Ishikawa (cell line): ENCODE results near the gene FAM124B.

Source experiments
- TCF12 ChIP-seq: IDR thresholded peaks from 2 replicates; pipeline ENCODE4 v1.6.1; 2012; ENCODE audit warnings: low read depth
- TF ChIP-seq, protein P1 (sequence below): IDR thresholded peaks from 2 replicates; pipeline ENCODE4 v1.6.1; 2012; ENCODE audit warnings: low read depth, mild to moderate bottlenecking
- TF ChIP-seq, protein P2 (sequence below): IDR thresholded peaks from 2 replicates; pipeline ENCODE4 v1.6.1; 2012

DNA sequence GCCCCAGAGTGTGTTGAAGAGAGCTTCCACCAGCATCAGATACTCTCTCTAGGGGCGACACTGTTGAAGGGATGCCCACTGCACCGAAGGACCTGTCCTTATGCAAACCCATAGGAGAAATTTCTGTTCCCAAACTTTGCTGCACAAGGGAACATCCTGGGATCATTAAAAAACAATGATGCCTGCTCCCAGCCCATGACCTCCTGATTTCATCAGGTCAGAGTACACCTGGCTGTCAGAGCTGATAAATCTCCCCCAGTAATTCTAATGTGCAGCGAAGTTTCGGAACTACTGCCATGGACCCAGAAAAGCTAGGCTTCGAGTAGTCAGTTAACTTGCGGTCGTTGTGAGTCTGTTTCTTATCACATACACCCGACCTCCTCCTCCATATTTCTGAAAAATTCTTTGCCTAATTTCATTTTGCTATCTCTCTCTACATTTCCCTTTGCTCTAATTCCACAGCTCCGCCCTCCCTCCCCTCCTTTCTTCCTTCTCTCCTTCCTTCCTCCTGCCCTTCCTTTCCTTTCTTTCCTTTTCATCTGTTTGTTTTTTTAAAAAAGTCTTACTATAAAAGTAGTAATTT is 18.8 kb downstream of the FAM124B start:
- TF ChIP-seq, protein P1, sequence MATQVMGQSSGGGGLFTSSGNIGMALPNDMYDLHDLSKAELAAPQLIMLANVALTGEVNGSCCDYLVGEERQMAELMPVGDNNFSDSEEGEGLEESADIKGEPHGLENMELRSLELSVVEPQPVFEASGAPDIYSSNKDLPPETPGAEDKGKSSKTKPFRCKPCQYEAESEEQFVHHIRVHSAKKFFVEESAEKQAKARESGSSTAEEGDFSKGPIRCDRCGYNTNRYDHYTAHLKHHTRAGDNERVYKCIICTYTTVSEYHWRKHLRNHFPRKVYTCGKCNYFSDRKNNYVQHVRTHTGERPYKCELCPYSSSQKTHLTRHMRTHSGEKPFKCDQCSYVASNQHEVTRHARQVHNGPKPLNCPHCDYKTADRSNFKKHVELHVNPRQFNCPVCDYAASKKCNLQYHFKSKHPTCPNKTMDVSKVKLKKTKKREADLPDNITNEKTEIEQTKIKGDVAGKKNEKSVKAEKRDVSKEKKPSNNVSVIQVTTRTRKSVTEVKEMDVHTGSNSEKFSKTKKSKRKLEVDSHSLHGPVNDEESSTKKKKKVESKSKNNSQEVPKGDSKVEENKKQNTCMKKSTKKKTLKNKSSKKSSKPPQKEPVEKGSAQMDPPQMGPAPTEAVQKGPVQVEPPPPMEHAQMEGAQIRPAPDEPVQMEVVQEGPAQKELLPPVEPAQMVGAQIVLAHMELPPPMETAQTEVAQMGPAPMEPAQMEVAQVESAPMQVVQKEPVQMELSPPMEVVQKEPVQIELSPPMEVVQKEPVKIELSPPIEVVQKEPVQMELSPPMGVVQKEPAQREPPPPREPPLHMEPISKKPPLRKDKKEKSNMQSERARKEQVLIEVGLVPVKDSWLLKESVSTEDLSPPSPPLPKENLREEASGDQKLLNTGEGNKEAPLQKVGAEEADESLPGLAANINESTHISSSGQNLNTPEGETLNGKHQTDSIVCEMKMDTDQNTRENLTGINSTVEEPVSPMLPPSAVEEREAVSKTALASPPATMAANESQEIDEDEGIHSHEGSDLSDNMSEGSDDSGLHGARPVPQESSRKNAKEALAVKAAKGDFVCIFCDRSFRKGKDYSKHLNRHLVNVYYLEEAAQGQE: no peak
- TF ChIP-seq, protein P2, sequence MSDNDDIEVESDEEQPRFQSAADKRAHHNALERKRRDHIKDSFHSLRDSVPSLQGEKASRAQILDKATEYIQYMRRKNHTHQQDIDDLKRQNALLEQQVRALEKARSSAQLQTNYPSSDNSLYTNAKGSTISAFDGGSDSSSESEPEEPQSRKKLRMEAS: no peak
- no peak for TF ChIP-seq TCF12
